Measurements from ENCODE around the gene MEGF6. TPM values are rescaled to one million over a fixed set of nuclear protein-coding genes. Genes with fewer than 3 reads are reported as not detected.

Gene MEGF6
- total RNA-seq, 1 donor, result 2.2 TPM

DNA sequence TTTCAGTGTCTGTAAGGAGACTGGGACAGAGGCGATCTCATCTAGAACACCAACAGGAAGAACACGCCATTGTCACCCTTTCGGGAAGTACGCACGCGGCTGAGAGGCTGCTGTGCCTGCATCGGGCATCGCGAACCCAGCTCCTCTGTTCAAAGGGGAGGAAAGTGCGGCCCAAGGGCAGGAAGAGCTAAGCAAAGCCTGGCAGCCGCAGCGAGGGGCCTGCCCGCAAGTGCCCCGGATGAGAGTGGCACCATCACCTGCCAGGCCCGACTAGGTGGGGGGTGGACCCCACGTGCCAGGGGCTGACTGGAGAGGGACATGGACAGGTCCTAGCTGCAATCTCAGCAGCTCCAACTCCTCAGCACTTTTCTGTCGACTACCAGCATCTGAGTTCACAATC lies 21.0 kb upstream of the MEGF6 start:
- H3K4me3 ChIP-seq (ENCODE audit: low read depth, low read length), result no peak overlapping the region
- no peak for DNase-seq (ENCODE audit: low read depth)
- TF ChIP-seq, protein P1, sequence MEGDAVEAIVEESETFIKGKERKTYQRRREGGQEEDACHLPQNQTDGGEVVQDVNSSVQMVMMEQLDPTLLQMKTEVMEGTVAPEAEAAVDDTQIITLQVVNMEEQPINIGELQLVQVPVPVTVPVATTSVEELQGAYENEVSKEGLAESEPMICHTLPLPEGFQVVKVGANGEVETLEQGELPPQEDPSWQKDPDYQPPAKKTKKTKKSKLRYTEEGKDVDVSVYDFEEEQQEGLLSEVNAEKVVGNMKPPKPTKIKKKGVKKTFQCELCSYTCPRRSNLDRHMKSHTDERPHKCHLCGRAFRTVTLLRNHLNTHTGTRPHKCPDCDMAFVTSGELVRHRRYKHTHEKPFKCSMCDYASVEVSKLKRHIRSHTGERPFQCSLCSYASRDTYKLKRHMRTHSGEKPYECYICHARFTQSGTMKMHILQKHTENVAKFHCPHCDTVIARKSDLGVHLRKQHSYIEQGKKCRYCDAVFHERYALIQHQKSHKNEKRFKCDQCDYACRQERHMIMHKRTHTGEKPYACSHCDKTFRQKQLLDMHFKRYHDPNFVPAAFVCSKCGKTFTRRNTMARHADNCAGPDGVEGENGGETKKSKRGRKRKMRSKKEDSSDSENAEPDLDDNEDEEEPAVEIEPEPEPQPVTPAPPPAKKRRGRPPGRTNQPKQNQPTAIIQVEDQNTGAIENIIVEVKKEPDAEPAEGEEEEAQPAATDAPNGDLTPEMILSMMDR (IDR thresholded peaks at IDR 0.05; ENCODE audit: insufficient read depth, low read depth, low read length), result no peak

DNA sequence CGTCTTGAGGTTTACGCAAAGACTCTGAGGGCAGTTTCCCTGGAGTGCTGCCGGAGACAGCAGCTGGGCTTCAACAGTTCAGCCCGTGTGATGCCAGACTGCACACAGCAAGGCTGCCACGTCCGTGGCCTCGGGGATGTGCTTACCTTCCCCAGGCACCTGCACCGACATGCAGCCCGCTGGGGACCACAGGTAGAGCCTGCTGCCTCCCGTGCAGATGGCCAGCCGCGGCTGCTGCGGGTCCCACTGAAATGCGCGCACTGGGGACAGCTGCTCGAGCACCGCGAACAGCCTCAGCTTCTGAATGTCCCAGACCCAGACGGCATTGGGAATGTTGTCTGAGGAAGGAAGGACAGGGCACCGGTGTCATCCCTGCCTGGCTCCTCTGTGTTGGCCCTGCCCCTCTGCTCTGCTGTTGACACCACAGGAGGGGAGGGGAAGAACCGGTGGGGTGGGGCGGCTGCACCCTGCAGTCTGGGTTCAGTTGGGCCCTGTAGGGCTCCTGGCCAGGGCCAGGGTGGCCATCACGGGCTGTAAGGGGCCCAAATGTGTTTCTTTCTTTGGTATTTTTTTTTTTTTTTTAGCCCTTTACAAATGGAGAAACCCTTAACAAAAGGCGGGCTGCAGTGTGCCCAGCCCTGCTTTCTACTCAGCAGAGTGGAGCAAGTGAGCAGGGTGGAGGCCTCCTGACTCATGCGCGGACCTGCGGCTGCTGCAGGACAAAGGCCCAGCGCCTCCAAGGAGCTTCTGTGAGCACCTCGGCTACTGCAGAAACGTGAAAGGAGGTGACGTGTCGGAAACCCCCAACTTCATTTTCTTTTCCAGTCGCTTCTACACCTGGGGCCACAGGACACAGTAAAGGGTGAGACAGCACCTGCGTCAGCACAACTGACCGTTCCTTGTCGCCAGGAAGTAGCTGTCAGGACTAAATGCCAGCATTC lies 20.3 kb upstream of the MEGF6 start:
- TF ChIP-seq, protein P1 (IDR thresholded peaks at IDR 0.05; ENCODE audit: insufficient read depth, low read depth, low read length), result no peak
- DNase-seq (ENCODE audit: low read depth), result no peak
- H3K4me3 ChIP-seq (ENCODE audit: low read depth, low read length), result no peak overlapping the region

DNA sequence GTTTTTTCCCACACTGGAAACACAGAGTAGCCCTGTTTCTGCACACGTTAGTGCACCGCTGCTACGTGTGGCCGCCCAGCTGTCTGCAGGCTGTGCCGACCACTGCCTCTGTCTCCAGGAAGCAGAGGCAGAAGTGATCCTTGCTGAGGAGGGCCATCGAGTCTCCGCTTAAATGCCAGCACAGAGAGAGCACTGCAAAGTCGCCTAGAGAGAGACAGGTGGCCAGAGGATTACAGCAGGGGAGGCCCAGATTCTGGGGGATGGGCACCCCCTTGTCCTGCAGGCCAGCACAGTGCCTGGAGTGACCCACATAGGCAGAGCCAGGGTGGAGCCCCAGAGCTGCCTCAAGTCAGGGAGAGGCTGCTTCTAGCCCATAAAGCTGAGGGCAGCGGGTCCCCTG lies 19.6 kb upstream of the MEGF6 start:
- no peak for DNase-seq (ENCODE audit: low read depth)
- no peak overlapping the region for H3K4me3 ChIP-seq (ENCODE audit: low read depth, low read length)
- TF ChIP-seq, protein P1 (IDR thresholded peaks at IDR 0.05; ENCODE audit: insufficient read depth, low read depth, low read length), result no peak

DNA sequence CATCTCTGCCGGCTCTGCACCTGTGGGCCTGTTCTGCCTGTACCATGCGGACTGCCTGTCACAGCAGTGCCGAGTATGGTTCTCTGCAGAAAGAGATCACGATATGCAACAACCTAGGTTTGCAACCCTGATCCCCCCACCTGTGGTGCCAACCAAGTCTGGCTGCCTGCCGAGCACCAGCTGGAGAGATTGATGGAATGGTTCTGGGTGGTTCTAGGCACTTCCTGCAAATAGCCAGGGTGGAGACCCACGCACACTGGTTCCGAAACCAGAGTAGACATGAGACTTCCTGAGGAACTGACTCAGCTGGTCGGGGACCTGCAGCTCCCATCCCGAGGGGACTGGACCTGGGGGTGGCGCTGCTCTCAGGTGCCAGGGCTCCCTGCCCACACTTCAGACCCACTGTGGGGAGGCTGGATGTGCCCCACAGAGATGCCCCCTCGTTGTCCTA lies 18.9 kb upstream of the MEGF6 start:
- no peak overlapping the region for H3K4me3 ChIP-seq (ENCODE audit: low read depth, low read length)
- TF ChIP-seq, protein P1 (IDR thresholded peaks at IDR 0.05; ENCODE audit: insufficient read depth, low read depth, low read length), result no peak
- DNase-seq (ENCODE audit: low read depth), result no peak

DNA sequence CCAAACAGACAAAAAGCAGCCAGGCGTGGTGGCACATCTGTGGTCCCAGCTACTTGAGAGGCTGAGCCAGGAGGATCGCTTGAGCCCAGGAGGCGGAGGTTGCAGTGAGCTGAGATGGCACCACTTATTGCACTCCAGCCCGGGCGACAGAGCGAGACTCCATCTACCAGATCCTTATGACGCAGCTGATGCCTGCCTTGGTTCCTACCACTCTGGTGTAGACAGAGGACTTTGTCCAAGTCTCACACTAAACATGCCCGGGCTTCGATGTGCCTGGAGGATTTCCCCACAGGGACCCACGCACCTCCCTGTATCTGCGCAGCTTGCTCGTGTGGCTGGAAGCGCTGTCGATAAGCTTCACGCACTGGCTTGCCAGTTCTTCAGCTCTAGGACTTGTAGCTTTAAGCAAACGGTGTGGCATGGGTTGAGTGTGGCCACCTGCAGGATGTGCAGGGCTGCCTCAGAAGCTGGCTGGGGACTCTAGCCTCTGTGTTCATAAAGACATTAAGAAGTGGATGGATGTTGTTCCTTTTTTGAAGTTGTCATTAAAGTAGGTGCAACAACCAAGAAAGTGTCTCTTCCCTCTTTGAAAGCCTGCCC lies 18.4 kb upstream of the MEGF6 start:
- H3K4me3 ChIP-seq (ENCODE audit: low read depth, low read length), result no peak overlapping the region

DNA sequence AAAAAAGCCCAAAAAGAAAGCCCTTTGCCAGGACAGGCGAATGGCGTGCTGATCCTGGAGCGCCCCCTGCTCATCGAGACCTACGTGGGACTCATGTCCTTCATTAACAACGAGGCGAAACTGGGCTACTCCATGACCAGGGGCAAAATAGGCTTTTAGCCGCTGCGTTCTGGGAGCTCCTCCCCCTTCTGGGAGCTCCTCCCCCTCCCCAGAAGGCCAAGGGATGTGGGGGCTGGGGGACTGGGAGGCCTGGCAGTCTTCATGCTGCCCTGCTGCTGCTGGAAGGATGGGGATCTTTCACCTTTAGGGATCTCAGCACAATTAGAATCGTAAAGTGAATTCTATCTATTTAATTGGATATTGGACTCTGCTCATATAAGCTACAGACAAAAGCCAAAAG lies 17.1 kb upstream of the MEGF6 start:
- no peak for DNase-seq (ENCODE audit: low read depth)
- TF ChIP-seq, protein P1 (IDR thresholded peaks at IDR 0.05; ENCODE audit: insufficient read depth, low read depth, low read length), result no peak
- no peak overlapping the region for H3K4me3 ChIP-seq (ENCODE audit: low read depth, low read length)

More for the DNA sequence above, 18.4 kb upstream of the MEGF6 start:
- no peak for DNase-seq (ENCODE audit: low read depth)
- TF ChIP-seq, protein P1 (IDR thresholded peaks at IDR 0.05; ENCODE audit: insufficient read depth, low read depth, low read length), result no peak
